Measurements from ENCODE around the gene PSPN.

The PSPN gene

DNA sequence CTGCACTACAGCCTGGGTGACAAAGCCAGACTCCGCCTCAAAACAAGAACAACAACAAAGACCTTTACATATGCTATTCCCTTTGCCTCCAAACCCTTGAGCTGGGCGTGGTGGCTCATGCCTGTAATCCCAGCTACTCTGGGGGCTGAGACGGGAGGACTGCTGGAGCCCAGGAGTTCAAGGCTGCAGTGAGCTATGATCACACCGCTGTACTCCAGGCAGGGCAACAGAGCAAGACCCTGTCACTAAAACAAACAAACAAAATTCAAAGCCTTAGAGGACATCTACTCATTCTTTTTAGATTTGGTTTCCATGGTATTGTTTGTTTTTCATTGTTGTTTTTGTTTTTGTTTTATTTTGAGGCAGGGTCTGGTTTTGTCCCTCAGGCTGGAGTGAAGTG is 50.1 kb downstream of the PSPN start:
- DNase-seq (ENCODE audit: low read depth): no peak
